SK-N-MC (cell line): Measurements from ENCODE around the gene MND1.

ENCODE experiments used
- DNase-seq: peaks from one replicate; pipeline ENCODE4 v3.0.0-alpha.2; 2011; ENCODE audit warnings: low read depth, low spot score
- H3K27ac ChIP-seq: fragments of 200-600 bp; sonication (generic); 2 replicates; pipeline ENCODE4 v1.5.1; 2016; ENCODE audit warnings: mixed run types
- H3K36me3 ChIP-seq: fragments of 200-600 bp; sonication (generic); 2 replicates; pipeline ENCODE4 v1.6.1; 2017; ENCODE audit warnings: antibody characterized with exemption, low read length, mixed read lengths; ENCODE audit not compliant: insufficient read depth
- H3K4me3 ChIP-seq: fragments of 200-600 bp; sonication (generic); 2 replicates; pipeline ENCODE4 v1.5.1; 2016
- H3K9ac ChIP-seq: fragments of 200-600 bp; sonication (generic); 2 replicates; pipeline ENCODE4 v1.8.0; 2017; ENCODE audit warnings: mixed run types, mixed read lengths; ENCODE audit not compliant: insufficient read length
- H3K9me3 ChIP-seq: fragments of 200-600 bp; sonication (generic); 2 replicates; pipeline ENCODE4 v1.6.1; 2017; ENCODE audit warnings: low read depth, mild to moderate bottlenecking, antibody characterized with exemption, low read length, moderate library complexity, mixed read lengths
- EZH2 ChIP-seq: fragments of 200-600 bp; sonication (generic); IDR thresholded peaks from one replicate; pipeline ENCODE4 v1.6.1; 2017; ENCODE audit warnings: antibody characterized with exemption
- FOXP2 ChIP-seq: optimal IDR thresholded peaks from 2 replicates; pipeline ENCODE3; 2011; ENCODE audit warnings: mild to moderate bottlenecking, moderate library complexity; ENCODE audit not compliant: insufficient read depth; ENCODE audit errors: extremely low read length, control extremely low read depth
- POLR2AphosphoS5 ChIP-seq: IDR thresholded peaks from 2 replicates; pipeline ENCODE4 v1.6.1; 2012; ENCODE audit warnings: mild to moderate bottlenecking, low read depth, low read length, borderline replicate concordance

MND1 gene

GRCh38 chr4:153428941-153429475 lies 84.5 kb downstream of the MND1 start:
- no peak overlapping the region for H3K4me3 ChIP-seq
- no peaks in the 10 kb centered on the region for H3K36me3 ChIP-seq
- H3K27ac ChIP-seq, result no peak overlapping the region
- DNase-seq, result no peak
- no peaks in the 10 kb centered on the region for H3K9me3 ChIP-seq
- no peak overlapping the region for H3K9ac ChIP-seq
- TF ChIP-seq POLR2AphosphoS5 (no peak), FOXP2 (no peak), EZH2 (no peak)

GRCh38 chr4:153432965-153433753 lies 88.7 kb downstream of the MND1 start:
- Histone ChIP-seq H3K36me3 (no peaks in the 10 kb centered on the region), H3K9ac (no peak overlapping the region), H3K9me3 (no peaks in the 10 kb centered on the region), H3K27ac (no peak overlapping the region), H3K4me3 (no peak overlapping the region)
- DNase-seq, result no peak
- no peak for TF ChIP-seq POLR2AphosphoS5
- no peak for TF ChIP-seq FOXP2
- TF ChIP-seq EZH2, result no peak

DNA sequence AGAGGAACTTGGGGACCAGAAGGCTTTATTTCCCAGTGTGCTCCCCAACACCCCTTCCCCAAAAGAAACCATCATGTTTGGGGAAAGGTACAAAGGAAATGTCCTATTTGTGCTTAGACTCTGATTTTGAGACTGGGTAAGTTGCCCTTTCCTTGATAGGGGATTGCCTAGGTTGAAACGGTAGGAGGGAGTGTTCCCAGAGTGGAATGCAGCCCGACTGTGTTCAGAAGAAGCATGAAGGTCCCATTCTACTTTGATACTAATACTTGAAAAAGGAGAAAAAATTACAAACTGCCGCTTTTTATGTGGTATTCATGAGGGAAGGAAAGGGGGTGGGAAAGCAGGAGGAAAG lies 89.2 kb downstream of the MND1 start:
- Histone ChIP-seq H3K9me3 (no peaks in the 10 kb centered on the region), H3K27ac (no peak overlapping the region), H3K36me3 (no peaks in the 10 kb centered on the region), H3K4me3 (no peak overlapping the region), H3K9ac (no peak overlapping the region)
- no peak for DNase-seq
- TF ChIP-seq POLR2AphosphoS5 (no peak), FOXP2 (no peak), EZH2 (no peak)

DNA sequence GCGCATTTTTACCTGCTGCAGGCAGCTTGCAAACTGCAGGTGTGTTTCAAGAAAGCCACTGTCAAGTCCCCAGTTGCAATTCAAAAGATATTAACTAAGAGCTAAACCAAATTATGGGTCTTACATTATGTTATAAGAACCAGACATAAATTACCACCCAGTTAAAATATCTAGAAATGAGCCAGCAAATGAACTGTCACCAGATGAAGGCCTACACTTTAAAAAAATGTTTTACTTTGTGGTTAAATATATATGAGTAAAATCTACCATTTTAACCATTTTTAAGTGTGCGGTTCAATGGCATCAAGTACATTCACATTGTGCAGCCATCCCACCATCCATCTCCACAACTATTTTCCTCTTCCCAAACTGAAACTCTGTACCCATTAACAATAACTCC lies 89.7 kb downstream of the MND1 start:
- Histone ChIP-seq H3K4me3 (no peak overlapping the region), H3K9ac (no peak overlapping the region), H3K9me3 (no peaks in the 10 kb centered on the region), H3K27ac (no peak overlapping the region), H3K36me3 (no peaks in the 10 kb centered on the region)
- no peak for TF ChIP-seq POLR2AphosphoS5
- no peak for DNase-seq

GRCh38 chr4:153438916-153439756 lies 94.6 kb downstream of the MND1 start:
- no peak for DNase-seq
- H3K4me3 ChIP-seq, result no peak overlapping the region

GRCh38 chr4:153439831-153440230 lies 95.3 kb downstream of the MND1 start:
- no peak for DNase-seq
- Histone ChIP-seq H3K36me3 (no peaks in the 10 kb centered on the region), H3K4me3 (no peak overlapping the region), H3K9ac (no peak overlapping the region), H3K9me3 (no peaks in the 10 kb centered on the region), H3K27ac (no peak overlapping the region)
- TF ChIP-seq POLR2AphosphoS5 (no peak), EZH2 (no peak), FOXP2 (no peak)

More at GRCh38 chr4:153438916-153439756, 94.6 kb downstream of the MND1 start:
- no peaks in the 10 kb centered on the region for H3K36me3 ChIP-seq
- H3K9me3 ChIP-seq, result no peaks in the 10 kb centered on the region
- TF ChIP-seq EZH2 (no peak), POLR2AphosphoS5 (no peak), FOXP2 (no peak)
- no peak overlapping the region for H3K9ac ChIP-seq
- 0 out of 2 replicates have a peak overlapping the region, but pooled peaks have one; percentile 6 for H3K27ac ChIP-seq

DNA sequence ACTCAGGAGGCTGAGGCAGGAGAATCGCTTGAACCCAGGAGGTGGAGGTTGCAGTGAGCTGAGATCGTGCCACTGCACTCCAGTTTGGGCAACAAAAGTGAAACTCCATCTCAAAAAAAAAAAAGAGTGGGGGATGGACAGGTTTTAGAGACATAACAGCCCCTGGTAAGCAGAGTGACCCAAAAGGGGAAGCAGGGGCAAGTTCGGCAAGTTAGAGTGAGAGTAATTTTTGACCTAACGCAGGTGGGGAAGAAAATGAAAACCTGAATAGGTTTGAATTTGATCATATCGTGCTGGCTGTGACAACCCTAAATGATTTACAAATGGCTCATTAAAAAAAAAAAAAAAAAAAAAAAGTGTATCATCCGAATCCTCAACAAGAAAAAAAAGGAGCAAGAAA lies 96.0 kb downstream of the MND1 start:
- no peak for DNase-seq
- no peak overlapping the region for H3K27ac ChIP-seq
- TF ChIP-seq POLR2AphosphoS5, result no peak
- TF ChIP-seq EZH2, result no peak
- TF ChIP-seq FOXP2, result no peak
- H3K9me3 ChIP-seq, result no peaks in the 10 kb centered on the region
- H3K36me3 ChIP-seq, result no peaks in the 10 kb centered on the region
- no peak overlapping the region for H3K4me3 ChIP-seq
- no peak overlapping the region for H3K9ac ChIP-seq

- DNase-seq, result no peak
- peak overlapping the region; percentile 73 for H3K27ac ChIP-seq
- H3K4me3 ChIP-seq, result peak overlapping the region; percentile 66
- H3K9me3 ChIP-seq, result no peaks in the 10 kb centered on the region
- no peak for TF ChIP-seq POLR2AphosphoS5
- no peak for TF ChIP-seq EZH2
- no peak for TF ChIP-seq FOXP2
- peak overlapping the region; percentile 1 for H3K9ac ChIP-seq
- no peaks in the 10 kb centered on the region for H3K36me3 ChIP-seq
These were observed 102.9 kb downstream of the MND1 start for GRCh38 chr4:153447175-153447905.
